HEK293 (cell line): ENCODE results near the gene LCMT1.

Experiments
- CTCF ChIA-PET: fragments of 350-600 bp; formaldehyde crosslinking; extraction: SDS; loops from one replicate; lab custom pipeline; 2021; ENCODE audit warnings: antibody characterized with exemption; lab: Yijun Ruan, JAX
- POLR2A ChIA-PET: fragments of 300-600 bp; formaldehyde crosslinking; extraction: SDS; loops from one replicate; lab custom pipeline; 2020; ENCODE audit warnings: antibody characterized with exemption, inconsistent platforms; lab: Yijun Ruan, JAX
- H3K27ac ChIP-seq: fragments of 200-500 bp; sonication (Bioruptor generic); 2 replicates; pipeline ENCODE4 v1.5.1; 2014; ENCODE audit warnings: low read depth, low read length, control low read depth, inconsistent platforms; ENCODE audit errors: extremely low read depth
- H3K36me3 ChIP-seq, 2 experiments: fragments of 200-500 bp in 1 of 2; sonication (Bioruptor generic) in 1 of 2; 1 replicate in 1 of 2; 2 replicates in 1 of 2; pipeline ENCODE4 v1.5.1; 2014 to 2017; ENCODE audit warnings: inconsistent platforms in 2 of 2, low read length in 2 of 2; ENCODE audit not compliant: control insufficient read depth in 2 of 2, insufficient read depth in 1 of 2
- H3K4me1 ChIP-seq: fragments of 200-500 bp; sonication (Bioruptor generic); 2 replicates; pipeline ENCODE4 v1.5.1; 2014; ENCODE audit warnings: mild to moderate bottlenecking, low read length, inconsistent platforms; ENCODE audit not compliant: control insufficient read depth, insufficient read depth
- H3K4me3 ChIP-seq: 2 replicates; pipeline ENCODE4 v1.5.1; 2011; ENCODE audit warnings: low read depth, mild to moderate bottlenecking, control low read depth, low read length, moderate library complexity
- H3K9me3 ChIP-seq: fragments of 200-500 bp; sonication (Bioruptor generic); 2 replicates; pipeline ENCODE4 v1.5.1; 2014; ENCODE audit warnings: low read depth, low read length, inconsistent platforms; ENCODE audit not compliant: control insufficient read depth, insufficient read depth
- BCL11A ChIP-seq: fragments of 450-650 bp; formaldehyde crosslinking; IDR thresholded peaks from 2 replicates; pipeline ENCODE4 v1.5.1; 2016; ENCODE audit warnings: low read depth, missing biosample characterization, missing genetic modification characterization
- FEZF1 ChIP-seq: fragments of 450-650 bp; formaldehyde crosslinking; IDR thresholded peaks from 2 replicates; pipeline ENCODE4 v1.5.1; 2016; ENCODE audit warnings: missing biosample characterization, missing genetic modification characterization
- HOXA7 ChIP-seq: sonication (generic); formaldehyde crosslinking; IDR thresholded peaks from 2 replicates; pipeline ENCODE4 v1.8.1; 2022; ENCODE audit warnings: missing genetic modification reagents, borderline replicate concordance
- MYNN ChIP-seq: fragments of 450-650 bp; formaldehyde crosslinking; IDR thresholded peaks from 2 replicates; pipeline ENCODE4 v1.5.1; 2016; ENCODE audit warnings: missing biosample characterization, missing genetic modification characterization, borderline replicate concordance
- PRDM1 ChIP-seq: fragments of 450-650 bp; formaldehyde crosslinking; IDR thresholded peaks from 2 replicates; pipeline ENCODE4; 2016; ENCODE audit warnings: missing biosample characterization, missing genetic modification characterization
- SCRT2 ChIP-seq: fragments of 450-650 bp; formaldehyde crosslinking; IDR thresholded peaks from 2 replicates; pipeline ENCODE4 v1.5.1; 2016; ENCODE audit warnings: missing biosample characterization, missing genetic modification characterization
- SP2 ChIP-seq: fragments of 450-650 bp; formaldehyde crosslinking; IDR thresholded peaks from 2 replicates; pipeline ENCODE4 v1.5.1; 2016; ENCODE audit warnings: missing biosample characterization, missing genetic modification characterization
- ZEB2 ChIP-seq: fragments of 450-650 bp; formaldehyde crosslinking; IDR thresholded peaks from 2 replicates; pipeline ENCODE4 v1.5.1; 2016; ENCODE audit warnings: missing biosample characterization, missing genetic modification characterization
- ZFP3 ChIP-seq: fragments of 450-650 bp; formaldehyde crosslinking; IDR thresholded peaks from 2 replicates; pipeline ENCODE4 v1.5.1; 2016; ENCODE audit warnings: low read depth, missing biosample characterization, missing genetic modification characterization
- ZNF114 ChIP-seq: fragments of 450-650 bp; formaldehyde crosslinking; IDR thresholded peaks from 2 replicates; pipeline ENCODE4 v1.5.0; 2017; ENCODE audit warnings: missing biosample characterization, missing genetic modification characterization
- ZNF146 ChIP-seq: fragments of 450-650 bp; formaldehyde crosslinking; IDR thresholded peaks from 2 replicates; pipeline ENCODE4 v1.5.1; 2016; ENCODE audit warnings: missing biosample characterization, missing genetic modification characterization
- ZNF16 ChIP-seq: fragments of 450-650 bp; formaldehyde crosslinking; IDR thresholded peaks from 2 replicates; pipeline ENCODE4 v1.5.1; 2016; ENCODE audit warnings: low read depth, missing biosample characterization, missing genetic modification characterization
- ZNF174 ChIP-seq: fragments of 450-650 bp; formaldehyde crosslinking; IDR thresholded peaks from 2 replicates; pipeline ENCODE4 v1.5.0; 2017; ENCODE audit warnings: missing biosample characterization, mild to moderate bottlenecking, missing genetic modification characterization
- ZNF221 ChIP-seq: fragments of 450-650 bp; formaldehyde crosslinking; IDR thresholded peaks from 2 replicates; pipeline ENCODE4 v1.5.1; 2017; ENCODE audit warnings: missing biosample characterization, missing genetic modification characterization, borderline replicate concordance
- ZNF24 ChIP-seq: fragments of 450-650 bp; formaldehyde crosslinking; IDR thresholded peaks from 2 replicates; pipeline ENCODE4 v1.5.1; 2016; ENCODE audit warnings: missing biosample characterization, missing genetic modification characterization
- ZNF292 ChIP-seq: fragments of 450-650 bp; formaldehyde crosslinking; IDR thresholded peaks from 2 replicates; pipeline ENCODE4 v1.5.1; 2016; ENCODE audit warnings: low read depth, missing biosample characterization, missing genetic modification characterization, borderline replicate concordance
- ZNF354C ChIP-seq: fragments of 450-650 bp; formaldehyde crosslinking; IDR thresholded peaks from 2 replicates; pipeline ENCODE4 v1.5.1; 2016; ENCODE audit warnings: missing biosample characterization, missing genetic modification characterization, low read depth, borderline replicate concordance
- ZNF585B ChIP-seq: fragments of 450-650 bp; formaldehyde crosslinking; IDR thresholded peaks from 2 replicates; pipeline ENCODE4 v1.5.1; 2016; ENCODE audit warnings: missing biosample characterization, missing genetic modification characterization
- ZNF629 ChIP-seq: fragments of 450-650 bp; formaldehyde crosslinking; IDR thresholded peaks from 2 replicates; pipeline ENCODE4 v1.5.1; 2017; ENCODE audit warnings: missing biosample characterization, missing genetic modification characterization
- ZNF660 ChIP-seq: fragments of 450-650 bp; IDR thresholded peaks from 2 replicates; pipeline ENCODE4 v1.5.1; 2018; ENCODE audit warnings: missing biosample characterization, mild to moderate bottlenecking, missing genetic modification characterization
- ZNF76 ChIP-seq: fragments of 450-650 bp; formaldehyde crosslinking; IDR thresholded peaks from 2 replicates; pipeline ENCODE4; 2016; ENCODE audit warnings: low read depth, missing biosample characterization, missing genetic modification characterization, borderline replicate concordance
- ZNF777 ChIP-seq: fragments of 450-650 bp; formaldehyde crosslinking; IDR thresholded peaks from 2 replicates; pipeline ENCODE4 v1.5.1; 2017; ENCODE audit warnings: missing biosample characterization, missing genetic modification characterization, borderline replicate concordance
- ZNF830 ChIP-seq: fragments of 450-650 bp; IDR thresholded peaks from 2 replicates; pipeline ENCODE4 v1.5.0; 2018; ENCODE audit warnings: missing biosample characterization, missing genetic modification characterization, low read depth, mild to moderate bottlenecking, moderate library complexity
- ZNF843 ChIP-seq: fragments of 450-650 bp; formaldehyde crosslinking; IDR thresholded peaks from 2 replicates; pipeline ENCODE4 v1.5.1; 2016; ENCODE audit warnings: missing biosample characterization, missing genetic modification characterization
- ZSCAN23 ChIP-seq: fragments of 450-650 bp; formaldehyde crosslinking; IDR thresholded peaks from 2 replicates; pipeline ENCODE4 v1.5.1; 2016; ENCODE audit warnings: missing biosample characterization, missing genetic modification characterization
- TF ChIP-seq, protein P1 (sequence below): sonication (generic); formaldehyde crosslinking; IDR thresholded peaks from 2 replicates; pipeline ENCODE4 v1.8.1; 2022; ENCODE audit warnings: mild to moderate bottlenecking, moderate library complexity, missing genetic modification reagents
- TF ChIP-seq, protein P2 (sequence below): fragments of 450-650 bp; formaldehyde crosslinking; IDR thresholded peaks from 2 replicates; pipeline ENCODE4 v1.5.1; 2017; ENCODE audit warnings: missing biosample characterization, missing genetic modification characterization
- TF ChIP-seq, protein P3 (sequence below): fragments of 450-650 bp; formaldehyde crosslinking; IDR thresholded peaks from 2 replicates; pipeline ENCODE4 v1.5.1; 2016; ENCODE audit warnings: missing biosample characterization, missing genetic modification characterization, borderline replicate concordance
- TF ChIP-seq, protein P4 (sequence below): fragments of 450-650 bp; formaldehyde crosslinking; IDR thresholded peaks from 2 replicates; pipeline ENCODE4 v1.5.1; 2017; ENCODE audit warnings: missing biosample characterization, mild to moderate bottlenecking, missing genetic modification characterization, moderate library complexity
- TF ChIP-seq, protein P5 (sequence below): fragments of 450-650 bp; formaldehyde crosslinking; IDR thresholded peaks from 2 replicates; pipeline ENCODE4 v1.5.1; 2017; ENCODE audit warnings: missing biosample characterization, missing genetic modification characterization

LCMT1 gene

DNA sequence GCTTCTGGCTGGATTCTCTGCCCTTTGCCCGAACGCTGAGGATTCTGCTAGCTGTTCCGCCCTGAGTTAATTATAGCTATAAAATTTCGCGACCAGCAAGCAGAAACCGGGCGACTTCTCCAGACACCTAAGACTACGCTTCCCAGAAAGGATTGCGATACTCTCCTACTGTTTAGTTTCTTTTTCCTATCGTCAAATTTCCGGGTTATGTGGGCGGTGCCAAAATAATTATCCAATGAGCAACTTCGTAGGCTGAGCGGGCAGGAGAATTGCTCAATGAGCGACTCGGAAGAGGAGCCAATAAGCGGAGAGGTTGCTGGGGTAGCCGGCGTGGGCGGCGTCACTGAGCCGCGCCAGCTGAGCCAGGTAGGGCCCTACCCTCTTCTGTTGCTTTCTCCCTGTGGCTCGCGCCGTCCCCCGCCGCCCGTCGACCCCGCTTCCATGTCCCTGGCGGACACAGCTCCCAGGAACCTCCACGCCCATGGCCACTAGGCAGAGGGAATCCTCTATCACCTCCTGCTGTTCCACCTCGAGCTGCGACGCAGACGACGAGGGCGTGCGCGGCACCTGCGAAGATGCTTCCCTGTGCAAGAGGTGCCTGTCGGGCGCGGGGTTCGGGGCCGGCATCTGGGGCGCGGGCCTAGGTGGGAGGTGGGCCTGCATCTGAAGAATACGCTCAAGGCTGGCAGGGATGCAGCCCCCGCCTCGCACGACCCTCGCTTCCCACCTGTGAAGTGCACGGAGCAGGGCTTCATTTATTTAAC lies at the start of gene LCMT1:
Gene LCMT1, plus strand, starts transcription at position 340 of the 764 bp plus-strand sequence. Its CDS starts 142 bp downstream, at position 482.
- H3K9me3 ChIP-seq, result no peaks in the 10 kb centered on the region
- POLR2A ChIA-PET, result interaction anchor here (0.5 to 1.8 kb wide), 12 partner anchors 9 to 148 kb away, joined by 3 to 12 read pairs (median 4); partner anchors contain the start of gene ARHGAP17
- peaks cover 2 to 20% of the 10 kb centered on the region in 2 experiments; a peak in 2 of 3 replicates for H3K36me3 ChIP-seq
- peak within 1 kb of the TSS; percentile 92 for H3K4me3 ChIP-seq
- H3K4me1 ChIP-seq, result 0 out of 2 replicates have a peak, but pooled peaks cover 4% of the 10 kb centered on the region
- CTCF ChIA-PET, result interaction anchor here (0.8 to 1.6 kb wide), 2 partner anchors 8 to 114 kb away, joined by 3 read pairs; no protein-coding TSS in a partner anchor
- H3K27ac ChIP-seq, result peak within 1 kb of the TSS; percentile 61
- TF ChIP-seq ZSCAN23, result no peak
- TF ChIP-seq, protein P1, sequence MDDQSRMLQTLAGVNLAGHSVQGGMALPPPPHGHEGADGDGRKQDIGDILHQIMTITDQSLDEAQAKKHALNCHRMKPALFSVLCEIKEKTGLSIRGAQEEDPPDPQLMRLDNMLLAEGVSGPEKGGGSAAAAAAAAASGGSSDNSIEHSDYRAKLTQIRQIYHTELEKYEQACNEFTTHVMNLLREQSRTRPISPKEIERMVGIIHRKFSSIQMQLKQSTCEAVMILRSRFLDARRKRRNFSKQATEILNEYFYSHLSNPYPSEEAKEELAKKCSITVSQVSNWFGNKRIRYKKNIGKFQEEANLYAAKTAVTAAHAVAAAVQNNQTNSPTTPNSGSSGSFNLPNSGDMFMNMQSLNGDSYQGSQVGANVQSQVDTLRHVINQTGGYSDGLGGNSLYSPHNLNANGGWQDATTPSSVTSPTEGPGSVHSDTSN (CRISPR knock-in tag), result no peak
- no peak for TF ChIP-seq ZNF24
- no peak for TF ChIP-seq ZNF221 (tag by site-specific recombination)
- TF ChIP-seq ZNF629, result peak; percentile 17
- TF ChIP-seq, protein P2, sequence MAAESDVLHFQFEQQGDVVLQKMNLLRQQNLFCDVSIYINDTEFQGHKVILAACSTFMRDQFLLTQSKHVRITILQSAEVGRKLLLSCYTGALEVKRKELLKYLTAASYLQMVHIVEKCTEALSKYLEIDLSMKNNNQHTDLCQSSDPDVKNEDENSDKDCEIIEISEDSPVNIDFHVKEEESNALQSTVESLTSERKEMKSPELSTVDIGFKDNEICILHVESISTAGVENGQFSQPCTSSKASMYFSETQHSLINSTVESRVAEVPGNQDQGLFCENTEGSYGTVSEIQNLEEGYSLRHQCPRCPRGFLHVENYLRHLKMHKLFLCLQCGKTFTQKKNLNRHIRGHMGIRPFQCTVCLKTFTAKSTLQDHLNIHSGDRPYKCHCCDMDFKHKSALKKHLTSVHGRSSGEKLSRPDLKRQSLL (tag by site-specific recombination), result no peak
- no peak for TF ChIP-seq ZNF146 (tag by site-specific recombination)
- TF ChIP-seq SCRT2 (tag by site-specific recombination), result 0 out of 2 replicates have a peak, but pooled peaks have one; percentile 7
- TF ChIP-seq ZNF585B (tag by site-specific recombination), result no peak
- no peak for TF ChIP-seq HOXA7 (CRISPR knock-in tag)
- TF ChIP-seq ZNF660 (tag by site-specific recombination), result no peak
- TF ChIP-seq SP2, result peak; percentile 93
- TF ChIP-seq, protein P3, sequence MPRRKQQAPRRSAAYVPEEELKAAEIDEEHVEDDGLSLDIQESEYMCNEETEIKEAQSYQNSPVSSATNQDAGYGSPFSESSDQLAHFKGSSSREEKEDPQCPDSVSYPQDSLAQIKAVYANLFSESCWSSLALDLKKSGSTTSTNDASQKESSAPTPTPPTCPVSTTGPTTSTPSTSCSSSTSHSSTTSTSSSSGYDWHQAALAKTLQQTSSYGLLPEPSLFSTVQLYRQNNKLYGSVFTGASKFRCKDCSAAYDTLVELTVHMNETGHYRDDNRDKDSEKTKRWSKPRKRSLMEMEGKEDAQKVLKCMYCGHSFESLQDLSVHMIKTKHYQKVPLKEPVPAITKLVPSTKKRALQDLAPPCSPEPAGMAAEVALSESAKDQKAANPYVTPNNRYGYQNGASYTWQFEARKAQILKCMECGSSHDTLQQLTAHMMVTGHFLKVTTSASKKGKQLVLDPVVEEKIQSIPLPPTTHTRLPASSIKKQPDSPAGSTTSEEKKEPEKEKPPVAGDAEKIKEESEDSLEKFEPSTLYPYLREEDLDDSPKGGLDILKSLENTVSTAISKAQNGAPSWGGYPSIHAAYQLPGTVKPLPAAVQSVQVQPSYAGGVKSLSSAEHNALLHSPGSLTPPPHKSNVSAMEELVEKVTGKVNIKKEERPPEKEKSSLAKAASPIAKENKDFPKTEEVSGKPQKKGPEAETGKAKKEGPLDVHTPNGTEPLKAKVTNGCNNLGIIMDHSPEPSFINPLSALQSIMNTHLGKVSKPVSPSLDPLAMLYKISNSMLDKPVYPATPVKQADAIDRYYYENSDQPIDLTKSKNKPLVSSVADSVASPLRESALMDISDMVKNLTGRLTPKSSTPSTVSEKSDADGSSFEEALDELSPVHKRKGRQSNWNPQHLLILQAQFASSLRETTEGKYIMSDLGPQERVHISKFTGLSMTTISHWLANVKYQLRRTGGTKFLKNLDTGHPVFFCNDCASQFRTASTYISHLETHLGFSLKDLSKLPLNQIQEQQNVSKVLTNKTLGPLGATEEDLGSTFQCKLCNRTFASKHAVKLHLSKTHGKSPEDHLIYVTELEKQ (tag by site-specific recombination), result no peak
- no peak for TF ChIP-seq FEZF1 (tag by site-specific recombination)
- TF ChIP-seq, protein P4, sequence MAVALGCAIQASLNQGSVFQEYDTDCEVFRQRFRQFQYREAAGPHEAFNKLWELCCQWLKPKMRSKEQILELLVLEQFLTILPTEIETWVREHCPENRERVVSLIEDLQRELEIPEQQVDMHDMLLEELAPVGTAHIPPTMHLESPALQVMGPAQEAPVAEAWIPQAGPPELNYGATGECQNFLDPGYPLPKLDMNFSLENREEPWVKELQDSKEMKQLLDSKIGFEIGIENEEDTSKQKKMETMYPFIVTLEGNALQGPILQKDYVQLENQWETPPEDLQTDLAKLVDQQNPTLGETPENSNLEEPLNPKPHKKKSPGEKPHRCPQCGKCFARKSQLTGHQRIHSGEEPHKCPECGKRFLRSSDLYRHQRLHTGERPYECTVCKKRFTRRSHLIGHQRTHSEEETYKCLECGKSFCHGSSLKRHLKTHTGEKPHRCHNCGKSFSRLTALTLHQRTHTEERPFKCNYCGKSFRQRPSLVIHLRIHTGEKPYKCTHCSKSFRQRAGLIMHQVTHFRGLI, result no peak; the same call in 1 of the 2 replicates
- TF ChIP-seq ZNF354C (tag by site-specific recombination), result no peak
- TF ChIP-seq ZEB2 (tag by site-specific recombination), result peak; percentile 70
- no peak for TF ChIP-seq ZNF114 (tag by site-specific recombination)
- TF ChIP-seq ZNF76 (tag by site-specific recombination), result peak; percentile 80
- no peak for TF ChIP-seq ZNF292 (tag by site-specific recombination)
- TF ChIP-seq, protein P5, sequence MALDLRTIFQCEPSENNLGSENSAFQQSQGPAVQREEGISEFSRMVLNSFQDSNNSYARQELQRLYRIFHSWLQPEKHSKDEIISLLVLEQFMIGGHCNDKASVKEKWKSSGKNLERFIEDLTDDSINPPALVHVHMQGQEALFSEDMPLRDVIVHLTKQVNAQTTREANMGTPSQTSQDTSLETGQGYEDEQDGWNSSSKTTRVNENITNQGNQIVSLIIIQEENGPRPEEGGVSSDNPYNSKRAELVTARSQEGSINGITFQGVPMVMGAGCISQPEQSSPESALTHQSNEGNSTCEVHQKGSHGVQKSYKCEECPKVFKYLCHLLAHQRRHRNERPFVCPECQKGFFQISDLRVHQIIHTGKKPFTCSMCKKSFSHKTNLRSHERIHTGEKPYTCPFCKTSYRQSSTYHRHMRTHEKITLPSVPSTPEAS (tag by site-specific recombination), result no peak
- no peak for TF ChIP-seq BCL11A (tag by site-specific recombination)
- no peak for TF ChIP-seq ZNF16 (tag by site-specific recombination)
- TF ChIP-seq ZNF174 (tag by site-specific recombination), result no peak
- TF ChIP-seq ZFP3 (tag by site-specific recombination), result no peak
- TF ChIP-seq PRDM1 (tag by site-specific recombination), result no peak
- no peak for TF ChIP-seq ZNF843
- TF ChIP-seq ZNF830, result no peak
- no peak for TF ChIP-seq MYNN (tag by site-specific recombination)
- no peak for TF ChIP-seq ZNF777 (tag by site-specific recombination)
